HG02852 (cell line): Measurements from ENCODE around the gene KLF6.

Experiments used
- ATAC-seq: cut with Tn5 transposase; IDR thresholded peaks from one replicate; pipeline ENCODE4 v1.9.1; 2021; ENCODE audit warnings: mild to moderate bottlenecking, moderate library complexity; ENCODE audit not compliant: unreplicated experiment

KLF6 gene

GRCh38 chr10:3790272-3790671, 5.3 kb upstream of the KLF6 start:
- ATAC-seq, result peak; percentile 44

DNA sequence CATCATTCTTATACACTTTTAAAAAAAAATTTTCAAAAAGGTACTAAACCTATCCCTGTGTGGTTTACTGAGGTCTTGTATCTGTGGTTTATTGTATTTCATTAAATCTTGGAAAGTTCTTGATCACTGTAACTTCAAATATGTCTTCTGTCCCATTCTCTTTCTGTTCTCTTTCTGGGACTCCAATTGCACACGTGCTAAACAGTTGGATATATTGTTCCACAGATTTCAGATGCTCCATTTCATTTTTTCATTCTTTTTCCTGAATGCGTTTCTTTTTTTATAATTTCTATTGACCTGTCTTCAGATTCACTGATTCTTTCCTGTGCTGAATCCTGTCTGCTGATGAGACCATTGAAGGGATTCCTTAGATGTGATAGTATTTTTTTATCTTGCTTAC, 4.6 kb upstream of the KLF6 start:
- ATAC-seq, result no peak

GRCh38 chr10:3787816-3788215, 2.8 kb upstream of the KLF6 start:
- no peak for ATAC-seq

DNA sequence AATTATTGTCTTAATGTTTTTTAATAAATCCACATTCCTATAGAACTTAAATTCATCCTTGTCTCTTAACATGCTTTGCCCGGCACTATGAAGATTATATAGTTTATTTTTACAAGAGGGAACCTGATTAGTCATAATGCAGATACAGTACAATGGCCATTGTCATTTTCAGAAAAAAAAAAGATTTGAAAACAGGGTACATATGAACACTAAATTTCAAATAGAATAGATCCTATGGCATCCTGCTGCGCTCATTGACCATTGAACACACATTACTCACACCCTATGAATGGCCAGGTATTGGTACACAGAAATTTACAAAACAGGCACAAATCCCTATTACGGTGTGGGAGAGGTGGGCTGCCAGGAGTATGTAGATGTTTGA, 2.0 kb upstream of the KLF6 start:
- ATAC-seq, result no peak

GRCh38 chr10:3786295-3787015, 1.4 kb upstream of the KLF6 start:
- no peak for ATAC-seq

DNA sequence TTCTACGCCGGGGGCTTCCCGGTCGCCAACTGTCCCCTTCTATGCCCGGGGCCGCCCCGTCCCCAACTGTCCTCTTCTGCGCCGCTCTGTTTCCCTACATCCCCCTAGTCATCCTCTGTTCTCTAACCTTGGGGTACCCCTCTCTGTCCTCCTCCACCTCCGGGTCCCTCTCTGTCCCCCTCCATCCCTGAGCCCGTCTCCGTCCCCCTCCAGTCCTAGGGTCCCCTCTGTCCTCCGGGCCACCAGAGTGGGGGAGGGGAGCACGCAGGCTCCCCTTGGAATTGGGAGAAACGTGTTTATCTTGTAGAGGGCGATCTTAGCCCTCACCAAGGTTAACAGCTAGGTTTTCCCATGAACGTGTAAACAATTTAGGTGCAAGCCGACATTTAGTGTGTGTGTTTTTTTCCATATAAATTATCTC, 852 bp upstream of the KLF6 start:
- no peak for ATAC-seq

DNA sequence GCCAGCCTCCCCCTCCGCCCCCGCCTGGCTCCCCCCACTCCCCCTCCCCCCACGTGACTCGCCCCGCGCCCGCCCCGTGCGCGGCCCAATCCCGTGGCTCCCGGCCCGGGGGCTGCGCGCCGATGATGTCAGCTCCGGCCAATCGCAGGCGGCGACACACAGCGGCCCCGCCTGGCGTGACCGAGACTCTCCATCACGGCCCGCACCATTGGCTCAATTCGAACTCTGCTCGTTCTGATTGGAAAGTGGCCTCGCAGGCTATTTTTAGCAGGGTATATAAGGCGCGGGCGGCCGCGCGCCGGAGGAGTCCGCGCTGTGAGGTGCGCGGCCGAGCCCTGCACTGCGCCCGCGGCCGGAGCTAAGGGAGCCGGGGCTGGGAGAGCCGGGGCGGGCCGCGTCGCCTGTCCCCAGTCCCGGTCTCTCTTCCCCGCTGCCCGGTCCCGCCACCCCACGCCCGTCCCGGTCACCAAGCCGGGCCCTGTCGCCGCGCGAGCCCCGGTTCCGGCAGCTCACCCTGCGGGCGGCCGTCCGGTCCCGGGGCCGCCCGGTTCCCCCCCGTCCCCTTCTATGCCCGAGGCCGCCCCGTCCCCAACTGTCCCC, 342 bp upstream of the KLF6 start:
- ATAC-seq, result peak; percentile 72

DNA sequence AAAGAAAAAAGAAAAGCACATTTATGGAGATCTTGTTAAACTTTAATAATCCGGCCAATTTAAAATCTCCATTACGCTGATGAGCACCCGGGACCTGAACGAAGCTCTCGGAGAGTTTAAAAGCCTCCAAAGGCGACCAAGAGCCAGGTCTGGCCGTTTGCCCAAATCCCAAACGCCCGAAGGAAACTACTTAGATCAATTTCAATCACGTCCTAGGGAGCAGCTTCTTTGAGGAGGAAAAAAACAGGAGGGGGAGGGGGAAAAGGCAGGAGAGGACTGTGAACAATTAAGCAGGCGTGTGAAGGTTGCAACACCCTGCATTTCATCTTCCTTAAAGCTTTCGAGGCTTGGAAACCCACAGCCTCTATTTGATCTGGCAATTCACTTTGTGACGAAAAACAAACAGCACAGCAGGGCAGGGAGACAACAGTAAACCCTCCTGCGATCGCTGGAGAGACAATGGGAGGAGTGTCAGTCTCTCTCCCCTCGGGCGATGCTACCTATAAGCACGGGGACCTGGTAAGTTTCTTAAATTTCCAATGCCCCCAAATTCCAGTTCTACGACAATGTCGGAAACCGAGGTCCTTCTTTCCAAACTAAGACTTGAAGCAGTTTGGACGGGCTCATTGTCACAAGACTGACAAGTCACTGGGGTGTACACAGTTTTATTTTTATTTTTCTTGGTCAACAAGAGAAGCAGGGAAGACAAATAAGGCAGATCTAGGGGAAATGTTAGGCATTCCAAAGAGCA, 1.2 kb downstream of the KLF6 start:
- no peak for ATAC-seq

- no peak for ATAC-seq
These were observed 1.7 kb downstream of the KLF6 start for GRCh38 chr10:3783316-3783681.

GRCh38 chr10:3782451-3783315, 2.3 kb downstream of the KLF6 start:
- ATAC-seq, result no peak

DNA sequence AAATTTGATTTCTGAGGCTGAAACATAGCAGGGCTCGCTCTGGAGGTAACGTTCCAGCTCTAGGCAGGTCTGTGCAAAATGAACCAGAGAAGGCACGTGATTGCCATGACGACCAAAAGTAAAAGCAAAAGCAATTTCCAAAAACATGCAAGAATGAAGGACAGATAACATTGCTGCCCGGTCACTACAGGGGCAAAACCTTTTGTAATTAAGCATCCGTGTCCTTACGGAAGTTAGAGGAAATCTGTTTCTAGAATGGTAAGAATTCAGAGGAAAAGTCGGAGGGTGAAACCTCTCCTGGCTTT, 2.9 kb downstream of the KLF6 start:
- no peak for ATAC-seq

DNA sequence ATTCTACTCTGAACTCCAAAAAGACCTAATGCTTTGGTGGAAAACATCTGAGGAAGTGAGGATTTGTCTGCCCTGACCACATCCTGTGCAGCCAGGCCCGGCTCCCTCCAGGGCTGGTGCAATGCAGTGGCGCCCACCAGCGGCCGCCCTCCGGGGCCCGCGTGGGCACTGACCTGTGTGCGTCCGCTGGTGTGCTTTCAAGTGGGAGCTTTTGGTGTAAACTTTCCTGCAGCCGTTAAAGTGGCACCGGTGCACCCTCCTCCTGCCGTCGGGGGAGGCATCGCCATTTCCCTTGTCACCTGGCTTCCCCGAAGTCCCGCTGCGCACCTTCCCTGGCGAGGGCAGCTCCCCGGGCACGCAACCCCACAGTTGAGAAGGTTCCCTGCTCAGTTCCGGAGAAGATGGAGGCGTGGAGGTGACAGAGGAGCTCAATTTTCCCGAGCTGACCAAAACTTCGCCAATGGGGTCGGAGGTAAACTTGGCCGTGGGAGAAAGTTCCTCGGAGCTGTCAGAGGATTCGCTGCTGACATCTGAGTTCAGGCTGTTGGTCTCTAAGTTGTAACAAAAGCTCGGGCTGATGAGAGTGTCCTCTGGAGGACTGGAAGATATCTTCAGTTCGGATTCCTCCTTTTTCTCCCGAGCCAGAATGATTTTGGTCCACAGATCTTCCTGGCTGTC, 3.4 kb downstream of the KLF6 start:
- no peak for ATAC-seq

- no peak for ATAC-seq
These were observed 4.1 kb downstream of the KLF6 start for GRCh38 chr10:3780771-3781467.

- ATAC-seq, result no peak
These were observed 4.8 kb downstream of the KLF6 start for GRCh38 chr10:3780021-3780770.

DNA sequence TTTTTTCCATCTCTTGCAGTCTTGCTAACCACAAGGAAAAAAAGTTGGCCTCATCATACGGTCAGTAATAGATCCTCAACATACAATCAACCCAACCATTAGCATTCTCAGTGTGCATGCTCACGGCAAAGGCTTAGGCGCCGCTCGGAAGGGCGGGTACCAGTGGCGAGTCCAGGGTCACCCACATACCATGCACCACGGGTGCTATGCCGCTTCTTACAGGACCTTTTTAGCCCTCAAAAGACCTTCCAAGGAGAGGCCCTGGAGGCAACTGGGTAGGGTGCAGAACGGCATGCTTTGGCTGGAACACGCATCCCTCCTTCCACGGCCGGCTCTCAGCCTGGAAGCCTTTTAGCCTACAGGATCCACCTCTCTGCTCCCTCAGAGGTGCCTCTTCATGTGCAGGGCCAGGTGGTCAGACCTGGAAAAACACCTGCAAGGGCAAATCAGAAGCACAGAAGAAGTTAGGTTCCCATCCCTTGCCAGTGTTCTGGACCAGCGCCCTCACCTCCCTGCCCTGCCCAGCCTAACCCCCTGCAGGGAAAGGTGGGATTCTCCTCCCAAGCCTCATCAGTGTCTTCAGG, 5.8 kb downstream of the KLF6 start:
- ATAC-seq, result no peak

GRCh38 chr10:3778692-3779157, 6.3 kb downstream of the KLF6 start:
- no peak for ATAC-seq

DNA sequence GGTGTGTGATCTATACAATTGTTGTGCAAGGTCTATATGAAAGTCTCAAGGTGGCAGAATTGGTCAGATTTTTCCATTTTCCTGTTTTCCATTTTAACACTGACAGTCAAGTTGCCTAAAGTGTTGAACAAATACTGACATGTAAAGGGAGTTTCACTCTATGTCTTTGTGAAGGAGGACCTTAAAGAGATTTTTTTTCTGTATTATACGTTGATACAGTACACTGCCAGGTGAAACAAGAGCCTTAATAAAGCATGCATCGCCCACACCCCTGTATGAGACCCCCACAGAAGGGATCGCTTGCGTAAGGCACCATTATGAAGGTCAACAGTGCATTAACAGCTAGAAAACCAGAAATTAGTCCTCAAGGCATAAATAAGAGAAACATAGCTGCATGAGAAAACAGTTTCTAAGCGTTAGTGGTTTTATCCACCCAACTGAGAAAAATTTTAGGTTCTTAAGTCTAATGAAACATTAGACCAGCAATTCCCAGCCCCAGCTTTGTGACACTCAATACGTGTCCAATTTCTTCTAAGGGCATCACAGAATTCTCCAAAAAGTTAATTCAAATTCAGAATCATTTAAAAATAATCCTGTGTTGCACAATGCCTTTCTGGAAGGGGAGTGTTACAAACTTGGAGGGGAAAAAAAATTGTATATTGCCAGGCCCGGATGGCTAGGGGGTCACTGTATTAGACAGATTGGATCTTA, 6.9 kb downstream of the KLF6 start:
- no peak for ATAC-seq

DNA sequence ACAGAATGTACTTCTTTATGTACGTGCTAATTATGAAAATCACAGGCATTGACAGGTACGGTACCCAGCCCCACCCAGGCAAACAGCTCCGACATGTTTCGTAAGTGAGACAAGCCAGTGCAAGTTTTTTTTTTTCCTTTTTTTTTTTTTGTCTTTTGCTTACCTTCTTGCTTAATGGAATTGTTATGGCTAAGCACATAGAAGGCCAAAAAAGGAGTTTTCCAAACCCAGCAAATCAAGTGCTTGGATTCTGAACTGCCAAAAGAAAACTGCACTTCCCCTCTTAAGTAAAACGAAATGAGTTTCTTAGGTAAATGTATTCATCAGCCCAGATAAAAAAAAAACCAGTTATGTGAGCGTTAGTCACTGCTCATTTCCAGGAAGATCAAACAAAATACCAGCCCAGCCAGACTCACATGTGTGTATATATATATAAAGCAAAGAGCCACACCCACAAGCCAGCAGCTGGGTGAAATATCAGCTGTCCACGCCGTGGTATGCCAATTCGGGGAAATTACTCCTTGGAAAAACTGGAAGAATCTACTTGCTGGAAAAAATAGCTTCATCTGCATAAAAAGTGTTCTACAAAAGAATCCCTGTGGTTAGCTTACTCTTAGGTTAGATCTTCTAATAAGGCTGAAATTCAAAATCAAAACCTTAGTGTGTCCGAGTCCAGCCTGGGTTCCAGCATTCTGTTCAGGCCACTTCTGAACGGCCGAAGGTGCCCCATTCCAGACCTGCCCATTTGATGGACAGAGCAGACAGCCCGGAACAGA, 8.0 kb downstream of the KLF6 start:
- ATAC-seq, result no peak
